Nephron (organoid): ENCODE measurements around the gene FLNA.
"Not testable (repeated sequence)": the region's sequence is repeated elsewhere in the genome, so short reads cannot be mapped to it uniquely, and the experiment has no call there.

Experiments used
- H3K27ac Mint-ChIP-seq, 3 experiments: 2 replicates each; pipeline ENCODE4 v1.8.0; 2020; ENCODE audit warnings: mixed read lengths in 3 of 3, mild to moderate bottlenecking in 2 of 3, moderate library complexity in 1 of 3
- H3K27me3 Mint-ChIP-seq: 2 replicates; pipeline ENCODE4 v1.8.0; 2021; ENCODE audit warnings: low read depth, mild to moderate bottlenecking, moderate library complexity, mixed read lengths
- H3K36me3 Mint-ChIP-seq: 2 replicates; pipeline ENCODE4 v1.8.0; 2020; ENCODE audit warnings: low read depth, mixed read lengths
- H3K4me1 Mint-ChIP-seq: 2 replicates; pipeline ENCODE4 v1.8.0; 2020; ENCODE audit warnings: mixed read lengths
- H3K4me3 Mint-ChIP-seq, 3 experiments: 2 replicates each; pipeline ENCODE4 v1.8.0; 2020; ENCODE audit warnings: mild to moderate bottlenecking in 3 of 3, mixed read lengths in 3 of 3, moderate library complexity in 2 of 3
- H3K9me3 Mint-ChIP-seq: 2 replicates; pipeline ENCODE4 v1.8.0; 2020; ENCODE audit warnings: mixed read lengths
- TF ChIP-seq, protein P1 (sequence below), 3 experiments: fragments of 200-600 bp; sonication (generic); IDR thresholded peaks; one replicate each; pipeline ENCODE4 v1.5.0; 2021; ENCODE audit warnings: antibody characterized with exemption in 3 of 3; ENCODE audit not compliant: unreplicated experiment in 3 of 3

FLNA gene

DNA sequence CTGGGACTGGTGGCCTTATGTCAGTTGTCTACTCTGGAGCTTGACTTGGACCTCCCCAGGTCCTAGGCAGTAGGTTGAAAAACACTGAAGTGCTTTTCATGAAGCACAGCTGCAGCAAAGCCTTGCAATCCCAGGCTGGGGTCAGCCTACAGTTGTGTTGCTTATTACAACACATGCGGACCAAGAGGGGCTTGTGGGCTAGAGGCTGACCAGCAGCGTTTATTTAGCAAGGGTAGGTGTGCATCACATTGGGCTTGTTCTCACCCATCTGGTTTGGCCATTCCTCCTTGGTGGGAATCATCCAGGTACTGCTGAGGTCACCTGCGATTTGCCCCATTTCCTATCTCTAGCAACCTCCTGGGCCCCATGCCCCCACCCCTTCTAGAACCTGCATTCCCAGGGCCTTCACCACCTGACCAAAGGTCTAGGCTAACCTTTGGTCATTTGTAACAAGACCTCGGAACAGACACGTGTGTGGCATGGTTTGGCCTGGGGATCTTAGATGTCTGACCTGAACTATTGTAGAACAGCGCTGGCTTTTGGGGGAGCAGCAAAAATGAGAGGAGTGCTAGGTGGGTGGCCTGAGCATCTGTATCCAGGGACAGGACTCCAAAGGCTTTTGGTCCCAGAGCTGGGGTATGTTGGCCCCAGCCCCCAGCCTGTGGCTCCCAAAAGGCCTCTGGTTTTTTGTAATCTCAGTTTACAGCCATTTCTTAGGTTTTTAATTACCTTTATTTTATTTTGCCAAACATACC, 26.8 kb upstream of the FLNA start:
- Mint-ChIP-seq H3K4me1 (peaks cover 11% of the 10 kb centered on the region), H3K36me3 (peaks cover 33% of the 10 kb centered on the region), H3K27me3 (peaks cover 5% of the 10 kb centered on the region), H3K27ac (peak overlapping the region in 2 of 3 experiments; percentile 48 to 55), H3K9me3 (peaks cover 17% of the 10 kb centered on the region), H3K4me3 (peak overlapping the region; percentile 66 to 74 (median 72))
- TF ChIP-seq, protein P1, sequence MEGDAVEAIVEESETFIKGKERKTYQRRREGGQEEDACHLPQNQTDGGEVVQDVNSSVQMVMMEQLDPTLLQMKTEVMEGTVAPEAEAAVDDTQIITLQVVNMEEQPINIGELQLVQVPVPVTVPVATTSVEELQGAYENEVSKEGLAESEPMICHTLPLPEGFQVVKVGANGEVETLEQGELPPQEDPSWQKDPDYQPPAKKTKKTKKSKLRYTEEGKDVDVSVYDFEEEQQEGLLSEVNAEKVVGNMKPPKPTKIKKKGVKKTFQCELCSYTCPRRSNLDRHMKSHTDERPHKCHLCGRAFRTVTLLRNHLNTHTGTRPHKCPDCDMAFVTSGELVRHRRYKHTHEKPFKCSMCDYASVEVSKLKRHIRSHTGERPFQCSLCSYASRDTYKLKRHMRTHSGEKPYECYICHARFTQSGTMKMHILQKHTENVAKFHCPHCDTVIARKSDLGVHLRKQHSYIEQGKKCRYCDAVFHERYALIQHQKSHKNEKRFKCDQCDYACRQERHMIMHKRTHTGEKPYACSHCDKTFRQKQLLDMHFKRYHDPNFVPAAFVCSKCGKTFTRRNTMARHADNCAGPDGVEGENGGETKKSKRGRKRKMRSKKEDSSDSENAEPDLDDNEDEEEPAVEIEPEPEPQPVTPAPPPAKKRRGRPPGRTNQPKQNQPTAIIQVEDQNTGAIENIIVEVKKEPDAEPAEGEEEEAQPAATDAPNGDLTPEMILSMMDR (IDR thresholded peaks at IDR 0.05; ENCODE audit: unreplicated experiment in 3 of 3), result no peak

DNA sequence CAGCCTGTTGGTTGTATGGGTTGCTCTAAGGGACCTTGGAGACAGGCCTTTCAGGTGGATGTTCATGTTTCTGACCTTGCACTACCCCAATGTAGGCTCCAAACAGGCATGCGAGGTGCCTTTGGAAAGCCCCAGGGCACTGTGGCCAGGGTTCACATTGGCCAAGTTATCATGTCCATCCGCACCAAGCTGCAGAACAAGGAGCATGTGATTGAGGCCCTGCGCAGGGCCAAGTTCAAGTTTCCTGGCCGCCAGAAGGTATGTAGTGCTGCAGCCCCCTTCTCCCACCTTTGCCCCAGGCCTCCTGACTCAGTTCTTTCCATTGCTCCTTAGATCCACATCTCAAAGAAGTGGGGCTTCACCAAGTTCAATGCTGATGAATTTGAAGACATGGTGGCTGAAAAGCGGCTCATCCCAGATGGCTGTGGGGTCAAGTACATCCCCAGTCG, 26.0 kb upstream of the FLNA start:
- Mint-ChIP-seq H3K4me1 (peaks cover 11% of the 10 kb centered on the region), H3K36me3 (peaks cover 33% of the 10 kb centered on the region), H3K27ac (peak overlapping the region in 2 of 3 experiments; percentile 48 to 55), H3K4me3 (peak overlapping the region; percentile 98 to 99 (median 99)), H3K9me3 (peaks cover 17% of the 10 kb centered on the region)
- not testable (repeated sequence) for H3K27me3 Mint-ChIP-seq

DNA sequence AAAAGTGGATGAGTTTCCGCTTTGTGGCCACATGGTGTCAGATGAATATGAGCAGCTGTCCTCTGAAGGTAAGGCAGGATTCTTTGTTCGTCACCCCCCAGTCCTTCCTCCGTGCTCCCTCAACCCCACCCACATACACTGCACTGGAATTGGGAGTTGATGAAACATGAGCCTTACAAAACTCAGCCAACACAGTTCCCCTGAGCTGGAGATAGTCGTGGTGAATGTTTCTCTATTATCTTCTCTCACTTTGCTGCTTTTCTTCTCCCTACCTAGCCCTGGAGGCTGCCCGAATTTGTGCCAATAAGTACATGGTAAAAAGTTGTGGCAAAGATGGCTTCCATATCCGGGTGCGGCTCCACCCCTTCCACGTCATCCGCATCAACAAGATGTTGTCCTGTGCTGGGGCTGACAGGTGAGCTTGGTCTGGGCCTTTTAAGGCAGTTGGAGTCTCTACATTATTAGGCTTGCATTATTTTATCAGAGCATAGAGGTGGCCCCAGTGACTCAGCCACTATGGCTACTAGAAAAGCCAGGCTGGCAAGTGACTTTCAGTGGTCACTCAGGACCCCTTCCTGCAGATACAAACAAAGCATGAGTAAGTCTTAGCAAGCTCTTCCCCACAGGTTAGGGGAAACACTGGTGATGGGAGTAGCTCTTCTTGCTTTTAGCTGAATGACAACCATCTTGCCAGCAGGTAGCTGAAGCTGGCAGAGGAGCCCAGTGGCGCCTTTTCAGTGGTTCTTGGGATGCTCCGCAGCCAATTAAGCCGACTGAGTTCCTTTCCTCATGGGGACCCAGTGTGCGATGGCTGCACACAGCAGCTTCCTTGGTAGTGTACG, 25.3 kb upstream of the FLNA start:
- Mint-ChIP-seq H3K27ac (peak overlapping the region; percentile 99 to 100 (median 100)), H3K27me3 (peaks cover 5% of the 10 kb centered on the region), H3K9me3 (peaks cover 17% of the 10 kb centered on the region), H3K4me1 (peaks cover 11% of the 10 kb centered on the region), H3K36me3 (peaks cover 33% of the 10 kb centered on the region), H3K4me3 (peak overlapping the region; percentile 98 to 99 (median 99))
- TF ChIP-seq, protein P1 (IDR thresholded peaks at IDR 0.05; ENCODE audit: unreplicated experiment in 3 of 3), result no peak

DNA sequence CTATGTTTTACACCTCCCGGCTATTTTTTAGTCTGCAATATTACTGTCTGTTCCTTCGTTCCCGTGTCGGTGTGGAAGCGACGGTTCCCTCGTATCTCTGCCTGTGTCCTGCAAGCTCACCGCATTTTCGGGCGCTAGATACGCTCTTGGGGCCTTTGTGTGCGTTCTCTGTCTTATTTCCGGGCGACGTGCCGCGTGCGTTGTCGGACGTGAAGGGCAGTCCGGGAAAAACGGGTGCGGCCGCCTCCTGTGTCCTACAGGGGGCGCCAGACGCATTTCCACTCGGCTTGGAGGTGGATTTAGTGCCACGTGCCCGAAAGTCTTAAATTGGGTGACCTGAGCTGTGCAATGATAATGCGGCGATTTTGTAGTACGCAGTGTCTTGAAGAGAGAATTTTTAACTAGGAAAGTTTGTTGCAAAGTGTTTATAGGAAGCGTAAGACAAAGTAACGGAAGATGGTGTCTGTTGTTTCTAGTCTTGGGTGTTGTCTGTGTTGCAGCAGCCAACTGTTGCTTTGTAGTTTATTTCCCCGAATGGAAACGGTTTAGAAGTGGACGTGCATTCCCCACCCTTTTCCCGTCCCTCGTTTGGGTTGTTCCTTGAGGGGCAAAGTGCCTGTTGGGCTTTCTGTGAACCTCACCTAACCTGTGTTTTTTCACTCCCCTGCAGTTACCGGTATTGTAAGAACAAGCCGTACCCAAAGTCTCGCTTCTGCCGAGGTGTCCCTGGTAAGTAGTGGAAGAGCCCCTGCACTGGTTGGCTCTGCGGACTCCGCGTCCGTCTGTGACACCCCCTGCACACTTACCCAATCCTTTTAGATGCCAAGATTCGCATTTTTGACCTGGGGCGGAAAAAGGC, 24.5 kb upstream of the FLNA start:
- H3K9me3 Mint-ChIP-seq, result peaks cover 17% of the 10 kb centered on the region
- TF ChIP-seq, protein P1 (IDR thresholded peaks at IDR 0.05; ENCODE audit: unreplicated experiment in 3 of 3), result peak; percentile 67 to 72 (median 72)
- H3K36me3 Mint-ChIP-seq, result peaks cover 33% of the 10 kb centered on the region
- H3K27ac Mint-ChIP-seq, result peak overlapping the region; percentile 99 to 100 (median 100)
- H3K4me1 Mint-ChIP-seq, result peaks cover 11% of the 10 kb centered on the region
- H3K4me3 Mint-ChIP-seq, result peak overlapping the region; percentile 98 to 99 (median 99)
- peaks cover 5% of the 10 kb centered on the region for H3K27me3 Mint-ChIP-seq

DNA sequence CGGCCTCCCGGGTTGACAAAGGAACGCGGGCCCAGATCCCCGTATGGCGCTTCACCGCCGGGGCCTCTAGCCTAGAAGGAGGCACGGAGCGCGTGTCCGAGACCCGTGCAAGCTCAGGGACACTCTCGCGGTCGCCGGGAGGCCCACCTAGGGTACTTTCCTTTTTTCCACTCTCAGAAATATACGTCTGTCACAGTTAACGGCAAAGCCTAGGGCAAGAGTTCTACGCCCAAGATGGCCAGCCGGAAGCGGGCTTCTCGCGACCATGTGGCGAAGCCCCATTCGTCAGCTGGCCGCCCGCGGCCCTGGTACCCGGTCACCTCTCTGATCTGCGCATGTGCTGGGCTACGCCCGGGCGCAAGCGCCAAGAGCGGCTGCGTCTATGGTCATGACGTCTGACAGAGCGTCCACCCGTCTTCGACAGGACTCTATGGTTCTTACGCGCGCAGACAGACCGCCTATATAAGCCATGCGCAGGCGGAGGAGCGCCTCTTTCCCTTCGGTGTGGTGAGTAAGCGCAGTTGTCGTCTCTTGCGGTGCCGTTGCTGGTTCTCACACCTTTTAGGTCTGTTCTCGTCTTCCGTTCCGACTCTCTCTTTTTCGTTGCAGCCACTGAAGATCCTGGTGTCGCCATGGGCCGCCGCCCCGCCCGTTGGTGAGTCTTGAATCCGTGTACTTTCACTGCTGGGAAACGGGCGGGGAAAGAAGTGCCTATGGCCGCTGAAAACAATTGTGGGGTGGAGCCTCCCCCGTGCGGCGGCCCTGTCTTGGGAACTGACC, 23.6 kb upstream of the FLNA start, which contains the start of gene RPL10:
Gene RPL10, plus strand, starts transcription at position 490 of the 780 bp plus-strand sequence. Its CDS starts 143 bp downstream, at position 633.
- TF ChIP-seq, protein P1 (IDR thresholded peaks at IDR 0.05; ENCODE audit: unreplicated experiment in 3 of 3), result no peak
- Mint-ChIP-seq H3K4me1 (peaks cover 11% of the 10 kb centered on the region), H3K27me3 (peaks cover 5% of the 10 kb centered on the region), H3K27ac (peak within 1 kb of the TSS; percentile 99 to 100 (median 100)), H3K9me3 (peaks cover 8% of the 10 kb centered on the region), H3K4me3 (peak within 1 kb of the TSS; percentile 98 to 99 (median 99)), H3K36me3 (peaks cover 27% of the 10 kb centered on the region)
